ENCODE measurements around the gene SHFL. TPM values are rescaled to one million over a fixed set of nuclear protein-coding genes. Genes with fewer than 3 reads are reported as not detected.

The SHFL gene
- polyA plus RNA-seq (ENCODE audit: insufficient read length in 4 of 4), result 10 to 100 TPM; 24.6 to 28.9 (median 26.1) TPM

GRCh38 chr19:10085641-10086590 is at the start of gene SHFL:
TSS of gene SHFL (plus strand) at chr19:10086317. CDS start at chr19:10086428, 111 bp downstream.
- peak in 2 of 4 donors; percentile 61 to 68 for DNase-seq (ENCODE audit: low read depth in 4 of 4, low spot score in 3 of 4)

- DNase-seq (ENCODE audit: low read depth in 4 of 4, low spot score in 3 of 4), result no peak
These were observed 49.5 kb upstream of the SHFL start for GRCh38 chr19:10036601-10037071.

- no peak for DNase-seq (ENCODE audit: low read depth in 4 of 4, low spot score in 3 of 4)
These were observed 48.8 kb upstream of the SHFL start for GRCh38 chr19:10037367-10037766.

DNA sequence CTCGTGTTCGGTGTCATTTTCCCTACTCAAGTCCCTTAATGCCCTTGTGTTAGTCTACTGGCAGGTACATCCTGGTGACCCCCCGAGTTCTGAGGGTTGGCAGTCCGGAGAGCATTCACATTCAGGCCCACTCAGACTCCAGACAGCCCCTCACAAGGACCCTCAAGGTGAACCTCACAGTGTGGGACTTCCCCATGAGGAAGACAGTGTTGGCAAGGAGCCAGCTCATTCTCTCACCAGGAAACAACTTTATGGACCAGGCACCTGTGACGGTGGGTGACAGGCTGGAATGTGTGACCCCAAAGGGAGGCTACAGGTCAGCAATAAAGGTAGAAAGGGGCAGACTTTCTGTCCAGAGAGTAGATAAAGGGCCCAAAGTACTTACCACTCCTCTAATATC is 48.3 kb upstream of the SHFL start:
- DNase-seq (ENCODE audit: low read depth in 4 of 4, low spot score in 3 of 4), result no peak

- peak in 1 of 4 donors; percentile 13 for DNase-seq (ENCODE audit: low read depth in 4 of 4, low spot score in 3 of 4)
These were observed 42.7 kb upstream of the SHFL start for GRCh38 chr19:10043286-10043927.

- DNase-seq (ENCODE audit: low read depth in 4 of 4, low spot score in 3 of 4), result no peak
These were observed 41.7 kb upstream of the SHFL start for GRCh38 chr19:10044390-10044789.

- DNase-seq (ENCODE audit: low read depth in 4 of 4, low spot score in 3 of 4), result no peak
These were observed 40.7 kb upstream of the SHFL start for GRCh38 chr19:10045371-10045770.

GRCh38 chr19:10049626-10050025 is 36.5 kb upstream of the SHFL start:
- no peak for DNase-seq (ENCODE audit: low read depth in 4 of 4, low spot score in 3 of 4)

DNA sequence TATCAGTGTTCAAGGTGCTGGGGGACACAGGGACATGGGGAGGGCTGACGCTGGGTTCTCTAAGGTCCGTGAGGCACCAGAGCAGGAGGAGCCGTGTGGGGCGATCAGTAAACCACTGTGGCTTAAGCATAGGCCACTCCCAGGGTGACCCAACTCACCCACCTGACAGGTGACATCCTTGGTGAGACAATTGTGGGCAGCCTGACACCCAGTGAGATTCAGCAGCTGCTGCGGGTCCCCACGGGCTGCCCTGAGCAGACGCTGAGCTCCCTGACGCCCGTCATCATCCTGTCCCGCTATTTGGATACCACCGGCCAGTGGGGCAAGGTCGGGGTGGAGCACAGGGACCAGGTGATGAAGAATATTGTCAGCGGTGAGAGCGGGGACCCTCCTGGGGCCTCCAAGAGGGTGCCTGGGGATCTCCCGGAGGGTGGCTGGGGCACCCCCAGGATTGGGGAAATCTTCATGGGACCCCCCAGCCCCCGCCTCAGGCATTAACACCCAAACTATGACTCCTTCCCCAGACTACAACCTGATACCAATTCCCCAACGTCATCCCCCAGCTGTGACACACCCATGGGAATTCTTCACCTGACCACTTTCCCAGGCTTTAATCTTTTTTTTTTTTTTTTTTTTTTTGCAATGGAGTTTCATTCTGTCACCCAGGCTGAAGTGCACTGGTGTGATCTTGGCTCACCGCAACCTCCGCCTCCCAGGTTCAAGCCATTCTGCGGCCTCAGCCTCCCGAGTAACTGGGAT is 33.3 kb upstream of the SHFL start:
- no peak for DNase-seq (ENCODE audit: low read depth in 4 of 4, low spot score in 3 of 4)

- DNase-seq (ENCODE audit: low read depth in 4 of 4, low spot score in 3 of 4), result no peak
These were observed 24.3 kb upstream of the SHFL start for GRCh38 chr19:10061717-10062310.

- no peak for DNase-seq (ENCODE audit: low read depth in 4 of 4, low spot score in 3 of 4)
These were observed 17.9 kb upstream of the SHFL start for GRCh38 chr19:10068205-10068604.

DNA sequence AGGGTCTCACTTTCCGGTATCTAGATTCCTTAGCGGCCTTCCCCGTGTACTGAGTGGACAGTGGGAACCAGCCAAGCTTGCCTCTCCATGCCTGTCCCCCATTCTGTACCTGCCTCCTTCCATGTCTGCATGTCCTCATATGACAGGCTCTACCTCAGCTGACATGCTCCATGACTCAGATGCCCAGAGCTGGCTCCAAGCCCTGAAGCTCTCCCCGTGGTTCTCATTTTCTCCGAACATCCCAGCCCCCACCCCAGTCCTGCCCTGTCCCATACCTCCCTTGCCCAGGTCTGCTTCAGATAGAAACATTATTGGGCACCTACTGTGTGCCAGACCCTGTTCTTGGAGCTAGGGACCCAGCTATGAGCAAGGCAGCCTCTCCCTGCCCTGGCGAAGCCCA is 17.1 kb upstream of the SHFL start:
- no peak for DNase-seq (ENCODE audit: low read depth in 4 of 4, low spot score in 3 of 4)

GRCh38 chr19:10070730-10071446 is 15.2 kb upstream of the SHFL start:
- DNase-seq (ENCODE audit: low read depth in 4 of 4, low spot score in 3 of 4), result no peak

GRCh38 chr19:10074153-10074552 is 12.0 kb upstream of the SHFL start:
- DNase-seq (ENCODE audit: low read depth in 4 of 4, low spot score in 3 of 4), result no peak

- no peak for DNase-seq (ENCODE audit: low read depth in 4 of 4, low spot score in 3 of 4)
These were observed 9.6 kb upstream of the SHFL start for GRCh38 chr19:10076535-10076934.

DNA sequence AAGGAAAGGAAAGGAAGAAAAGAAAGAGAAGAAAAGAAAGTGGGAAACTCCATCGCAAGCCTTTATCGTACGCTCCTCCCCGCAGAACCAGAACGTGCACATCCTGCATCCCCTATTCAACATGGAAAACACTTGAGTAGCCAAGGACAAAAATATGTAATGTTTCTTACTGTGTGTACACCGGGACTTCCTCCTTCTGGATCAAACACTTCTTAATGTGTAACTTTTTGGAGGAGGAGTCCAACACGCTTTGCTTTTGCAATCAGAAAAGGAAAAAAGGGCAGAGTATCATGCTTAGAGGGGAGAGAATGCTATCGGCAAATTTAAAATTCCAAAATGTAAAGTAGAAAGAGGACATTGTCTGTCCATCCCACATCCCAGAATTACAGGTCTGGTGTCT is 7.8 kb upstream of the SHFL start:
- DNase-seq (ENCODE audit: low read depth in 4 of 4, low spot score in 3 of 4), result no peak

- no peak for DNase-seq (ENCODE audit: low read depth in 4 of 4, low spot score in 3 of 4)
These were observed 7.1 kb upstream of the SHFL start for GRCh38 chr19:10079031-10079453.

GRCh38 chr19:10083911-10084310 is 2.2 kb upstream of the SHFL start:
- no peak for DNase-seq (ENCODE audit: low read depth in 4 of 4, low spot score in 3 of 4)

- no peak for DNase-seq (ENCODE audit: low read depth in 4 of 4, low spot score in 3 of 4)
These were observed 1.3 kb upstream of the SHFL start for GRCh38 chr19:10084803-10085202.
